KMS-11 (cell line): Measurements from ENCODE around the gene NECAB3.

Source experiments
- H2AFZ ChIP-seq: fragments of 200-600 bp; sonication (generic); 2 replicates; pipeline ENCODE4 v1.6.1; 2016; ENCODE audit warnings: antibody characterized with exemption, mixed run types, low read depth
- H3K27ac ChIP-seq: fragments of 200-600 bp; sonication (generic); 2 replicates; pipeline ENCODE4 v1.6.1; 2016; ENCODE audit warnings: mild to moderate bottlenecking, mixed run types
- H3K27me3 ChIP-seq: fragments of 200-600 bp; sonication (generic); 2 replicates; pipeline ENCODE4 v1.6.1; 2017; ENCODE audit warnings: mild to moderate bottlenecking, low read depth, mixed run types, moderate library complexity; ENCODE audit not compliant: insufficient read depth
- H3K36me3 ChIP-seq: fragments of 200-600 bp; sonication (generic); 2 replicates; pipeline ENCODE4 v1.6.1; 2017; ENCODE audit warnings: mild to moderate bottlenecking, mixed run types; ENCODE audit not compliant: insufficient read depth
- H3K4me1 ChIP-seq: fragments of 200-600 bp; sonication (generic); 2 replicates; pipeline ENCODE4 v1.6.1; 2016; ENCODE audit warnings: mild to moderate bottlenecking, low read depth, mixed run types; ENCODE audit not compliant: poor library complexity, severe bottlenecking
- H3K4me2 ChIP-seq: fragments of 200-600 bp; sonication (generic); 2 replicates; pipeline ENCODE4 v1.7.0; 2016; ENCODE audit warnings: mild to moderate bottlenecking, mixed run types
- H3K4me3 ChIP-seq: fragments of 200-600 bp; sonication (generic); IDR thresholded peaks from 2 replicates; pipeline ENCODE4 v1.6.1; 2017; ENCODE audit warnings: low read depth, low read length, mixed read lengths; ENCODE audit not compliant: insufficient read depth
- H3K79me2 ChIP-seq: fragments of 200-600 bp; sonication (generic); 2 replicates; pipeline ENCODE4 v1.6.1; 2016; ENCODE audit warnings: low read depth, mixed run types; ENCODE audit not compliant: insufficient read depth
- H3K9ac ChIP-seq: fragments of 200-600 bp; sonication (generic); 2 replicates; pipeline ENCODE4 v1.6.1; 2016; ENCODE audit warnings: mild to moderate bottlenecking, mixed run types
- H4K20me1 ChIP-seq: fragments of 200-600 bp; sonication (generic); 2 replicates; pipeline ENCODE4 v1.6.1; 2016; ENCODE audit warnings: mild to moderate bottlenecking, mixed run types; ENCODE audit not compliant: insufficient read depth
- TF ChIP-seq, protein P1 (sequence below): fragments of 200-600 bp; sonication (generic); conservative IDR thresholded peaks from 2 replicates; pipeline ENCODE4 v1.6.1; 2017; ENCODE audit warnings: low read depth, mild to moderate bottlenecking, antibody characterized with exemption, low read length, moderate library complexity, mixed read lengths

The NECAB3 gene

DNA sequence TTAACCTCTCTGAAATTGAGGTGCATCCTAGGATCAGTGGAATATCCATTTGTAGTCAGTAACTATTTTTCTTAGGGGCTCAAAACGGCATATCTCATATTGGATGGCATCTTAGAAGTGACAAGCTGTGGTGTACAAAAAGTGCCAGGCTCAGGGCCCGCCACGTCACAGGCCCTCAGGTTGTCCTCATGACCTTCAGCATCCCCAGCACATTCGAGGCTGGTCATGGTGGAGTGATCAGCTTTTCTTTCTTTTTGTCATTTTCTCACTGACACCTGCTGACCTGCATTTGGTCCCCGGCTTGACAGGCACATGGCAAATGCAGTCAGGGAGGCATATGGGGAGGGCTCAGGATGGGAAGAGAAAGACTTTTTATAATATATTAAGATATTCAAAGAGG is 19.1 kb upstream of the NECAB3 start:
- TF ChIP-seq, protein P1, sequence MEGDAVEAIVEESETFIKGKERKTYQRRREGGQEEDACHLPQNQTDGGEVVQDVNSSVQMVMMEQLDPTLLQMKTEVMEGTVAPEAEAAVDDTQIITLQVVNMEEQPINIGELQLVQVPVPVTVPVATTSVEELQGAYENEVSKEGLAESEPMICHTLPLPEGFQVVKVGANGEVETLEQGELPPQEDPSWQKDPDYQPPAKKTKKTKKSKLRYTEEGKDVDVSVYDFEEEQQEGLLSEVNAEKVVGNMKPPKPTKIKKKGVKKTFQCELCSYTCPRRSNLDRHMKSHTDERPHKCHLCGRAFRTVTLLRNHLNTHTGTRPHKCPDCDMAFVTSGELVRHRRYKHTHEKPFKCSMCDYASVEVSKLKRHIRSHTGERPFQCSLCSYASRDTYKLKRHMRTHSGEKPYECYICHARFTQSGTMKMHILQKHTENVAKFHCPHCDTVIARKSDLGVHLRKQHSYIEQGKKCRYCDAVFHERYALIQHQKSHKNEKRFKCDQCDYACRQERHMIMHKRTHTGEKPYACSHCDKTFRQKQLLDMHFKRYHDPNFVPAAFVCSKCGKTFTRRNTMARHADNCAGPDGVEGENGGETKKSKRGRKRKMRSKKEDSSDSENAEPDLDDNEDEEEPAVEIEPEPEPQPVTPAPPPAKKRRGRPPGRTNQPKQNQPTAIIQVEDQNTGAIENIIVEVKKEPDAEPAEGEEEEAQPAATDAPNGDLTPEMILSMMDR: no peak
- no peak overlapping the region for H3K27ac ChIP-seq

DNA sequence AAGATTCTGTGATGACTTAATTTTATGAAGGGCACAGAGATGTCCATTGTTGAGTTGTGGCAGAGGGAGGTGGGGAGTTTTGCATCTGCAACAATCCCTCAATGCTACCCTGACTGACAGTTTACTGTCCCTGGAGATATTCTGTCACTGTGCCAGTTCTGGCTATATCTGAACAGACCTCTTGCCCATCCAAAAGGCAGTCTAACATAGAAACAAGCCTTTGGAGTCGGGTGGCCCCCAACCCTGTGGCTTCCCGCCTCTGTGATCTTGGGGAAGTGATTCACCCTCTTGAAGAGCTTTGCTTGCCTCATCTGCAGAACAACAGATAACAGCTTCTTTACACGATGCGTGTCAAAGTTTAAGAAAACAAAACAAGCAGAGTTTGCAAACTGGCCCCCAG is 15.7 kb upstream of the NECAB3 start:
- Histone ChIP-seq H3K27ac (no peak overlapping the region), H3K4me1 (peaks cover 27% of the 10 kb centered on the region), H4K20me1 (peaks cover 1% of the 10 kb centered on the region; the same call in 1 of the 2 replicates), H3K9ac (no peak overlapping the region), H3K4me3 (no peak overlapping the region), H3K79me2 (peaks cover 6% of the 10 kb centered on the region), H2AFZ (no peak overlapping the region), H3K27me3 (no peaks in the 10 kb centered on the region), H3K36me3 (no peaks in the 10 kb centered on the region), H3K4me2 (no peak overlapping the region)
- TF ChIP-seq, protein P1: no peak

More for the DNA sequence above, 19.1 kb upstream of the NECAB3 start:
- Histone ChIP-seq H4K20me1 (no peaks in the 10 kb centered on the region), H3K27me3 (no peaks in the 10 kb centered on the region), H3K9ac (no peak overlapping the region), H3K4me2 (no peak overlapping the region), H3K36me3 (no peaks in the 10 kb centered on the region), H3K79me2 (no peaks in the 10 kb centered on the region), H3K4me3 (no peak overlapping the region), H2AFZ (no peak overlapping the region), H3K4me1 (peaks cover 9% of the 10 kb centered on the region)

DNA sequence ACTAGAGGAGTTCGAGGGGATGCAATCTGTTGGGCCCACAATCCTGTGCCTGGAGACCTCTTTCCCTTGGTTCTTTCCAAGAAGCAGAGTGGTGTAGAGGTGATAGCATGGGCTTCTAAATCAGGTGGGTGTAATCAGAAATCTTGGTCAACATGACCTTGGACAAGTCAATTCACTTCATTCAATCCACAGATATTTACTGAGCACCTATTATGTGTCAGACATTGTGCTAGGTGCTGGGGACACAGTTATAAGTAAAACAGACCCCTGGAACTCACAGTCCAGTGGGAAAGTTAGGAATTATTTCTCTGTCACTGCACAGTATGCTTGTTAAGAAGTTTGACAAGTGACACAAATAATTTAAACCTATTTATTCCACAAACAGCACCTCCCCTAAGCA is 15.3 kb upstream of the NECAB3 start:
- Histone ChIP-seq H3K9ac (no peak overlapping the region), H3K4me2 (no peak overlapping the region), H3K4me3 (no peak overlapping the region), H2AFZ (no peak overlapping the region), H3K36me3 (no peaks in the 10 kb centered on the region), H3K27me3 (no peaks in the 10 kb centered on the region), H3K27ac (no peak overlapping the region), H4K20me1 (peaks cover 6% of the 10 kb centered on the region; the same call in 1 of the 2 replicates), H3K79me2 (peaks cover 11% of the 10 kb centered on the region), H3K4me1 (peaks cover 32% of the 10 kb centered on the region)
- TF ChIP-seq, protein P1: no peak

DNA sequence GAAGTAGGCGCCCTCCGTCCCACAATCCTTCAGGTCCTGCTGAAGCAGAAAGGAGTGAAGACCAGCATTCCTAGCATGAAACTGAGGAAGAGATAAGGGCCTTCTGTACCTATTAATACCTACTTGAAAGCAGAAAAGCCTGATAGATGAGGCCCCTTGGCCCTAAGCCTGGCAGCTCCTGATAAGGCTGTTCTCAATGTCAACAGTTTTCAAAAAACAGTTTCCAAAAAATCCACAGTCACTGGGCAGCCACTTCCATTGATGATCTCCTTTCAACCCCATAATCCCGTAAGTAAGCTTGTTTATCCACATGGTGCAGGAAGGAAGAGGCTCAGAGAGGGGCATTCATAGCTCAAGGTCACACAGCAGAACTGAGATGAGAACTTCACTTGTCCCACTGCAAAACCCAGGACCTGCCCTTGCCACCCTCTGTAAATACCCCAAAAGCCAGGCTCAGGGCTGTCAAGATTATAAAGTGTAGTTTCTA is 14.8 kb upstream of the NECAB3 start:
- H3K9ac ChIP-seq: no peak overlapping the region
- peaks cover 37% of the 10 kb centered on the region for H3K4me1 ChIP-seq
- no peaks in the 10 kb centered on the region for H3K36me3 ChIP-seq
- no peak overlapping the region for H3K4me2 ChIP-seq
- no peak overlapping the region for H3K27ac ChIP-seq
- peaks cover 16% of the 10 kb centered on the region for H3K79me2 ChIP-seq
- TF ChIP-seq, protein P1: no peak
- H4K20me1 ChIP-seq: peaks cover 11% of the 10 kb centered on the region
- no peak overlapping the region for H3K4me3 ChIP-seq
- no peaks in the 10 kb centered on the region for H3K27me3 ChIP-seq
- no peak overlapping the region for H2AFZ ChIP-seq
